ENCODE data around the gene EIF1. TPM values are rescaled to one million over a fixed set of nuclear protein-coding genes. Genes with fewer than 3 reads are reported as not detected.

Gene EIF1
- total and polyA plus RNA-seq, 2 of the 8 experiments (the other 6 are each of a cell fraction or from before 2014, with no cell fraction given) = 175 to 539 TPM

GRCh38 chr17:41717408-41718286 is 29.0 kb downstream of the EIF1 start:
- Histone ChIP-seq H3K4me3 (ENCODE audit: extremely low read depth in 1 of 4, insufficient read depth in 2 of 4, low read depth in 3 of 4, low read length in 4 of 4) (no peak overlapping the region), H3K36me3 (ENCODE audit: control insufficient read depth in 2 of 4, insufficient read depth in 4 of 4, low read length in 3 of 4) (no peaks in the 10 kb centered on the region), H4K8ac (ENCODE audit: extremely low read depth, insufficient read depth, low read length) (no peak overlapping the region), H4K91ac (replicated peaks; ENCODE audit: insufficient read length, low read length) (no peak overlapping the region), H3K14ac (ENCODE audit: insufficient read length) (no peak overlapping the region), H3K23ac (ENCODE audit: insufficient read length) (no peak overlapping the region), H2AFZ (ENCODE audit: low read length) (no peak overlapping the region), H3K27ac (ENCODE audit: low read depth, low read length) (no peak overlapping the region), H2BK15ac (ENCODE audit: low read length) (no peak overlapping the region), H2AK5ac (ENCODE audit: low read depth, low read length) (no peak overlapping the region), H2BK5ac (ENCODE audit: low read depth, low read length) (no peak overlapping the region), H2BK20ac (ENCODE audit: low read length) (no peak overlapping the region), H3K4me2 (ENCODE audit: insufficient read depth in 1 of 2, low read depth in 2 of 2, low read length in 2 of 2) (no peak overlapping the region), H2BK120ac (replicated peaks; ENCODE audit: low read depth, low read length) (no peak overlapping the region), H3K9me3 (ENCODE audit: insufficient read depth in 2 of 2, low read depth in 1 of 2, low read length in 1 of 2) (no peaks in the 10 kb centered on the region), H3K9ac (replicated peaks in 1 of 4; ENCODE audit: extremely low read depth in 1 of 4, low read depth in 3 of 4, low read length in 3 of 4) (no peak overlapping the region), H3K4me1 (replicated peaks in 1 of 4; ENCODE audit: control insufficient read depth in 3 of 4, insufficient read depth in 4 of 4, low read length in 3 of 4) (peaks cover 0 to 2% (median 0%) of the 10 kb centered on the region in 4 experiments; a peak in 2 of 7 replicates), H3K56ac (replicated peaks; ENCODE audit: insufficient read length, low read depth, low read length) (no peak overlapping the region), H2BK12ac (ENCODE audit: low read depth, low read length) (no peak overlapping the region), H4K20me1 (replicated peaks in 1 of 2; ENCODE audit: control insufficient read depth in 1 of 2, insufficient read depth in 2 of 2, low read length in 2 of 2) (peaks cover 0 to under 1% of the 10 kb centered on the region in 2 experiments), H3K4ac (replicated peaks; ENCODE audit: insufficient read length, low read depth, low read length) (no peak overlapping the region), H4K5ac (ENCODE audit: insufficient read length, low read depth, low read length) (no peak overlapping the region), H3K79me2 (ENCODE audit: control insufficient read depth in 1 of 2, insufficient read depth in 2 of 2, low read length in 2 of 2) (no peaks in the 10 kb centered on the region), H3K79me1 (ENCODE audit: low read depth, low read length) (no peaks in the 10 kb centered on the region), H3K27me3 (replicated peaks in 1 of 4; ENCODE audit: control insufficient read depth in 3 of 4, extremely low read depth in 1 of 4, insufficient read depth in 3 of 4, low read length in 3 of 4) (peaks cover 0 to 8% (median 3%) of the 10 kb centered on the region in 4 experiments; a peak in 5 of 7 replicates), H3K18ac (ENCODE audit: extremely low read depth, low read length) (no peak overlapping the region), H3K23me2 (ENCODE audit: low read depth, low read length) (no peaks in the 10 kb centered on the region)
- POLR2A ChIA-PET (ENCODE audit: partially characterized antibody) = interaction anchor here (1.0 to 22.1 kb wide), 4 partner anchors 10 to 25 kb away, joined by 4 to 378 read pairs (median 11); partner anchors contain the start of genes EIF1 and HAP1
- no peak for DNase-seq (ENCODE audit: low read depth in 1 of 2, low spot score in 2 of 2)
- TF ChIP-seq E2F6 (IDR thresholded peaks at IDR 0.05) = no peak
- TF ChIP-seq CREB1 (IDR thresholded peaks at IDR 0.05) = no peak
- TF ChIP-seq, protein P1, sequence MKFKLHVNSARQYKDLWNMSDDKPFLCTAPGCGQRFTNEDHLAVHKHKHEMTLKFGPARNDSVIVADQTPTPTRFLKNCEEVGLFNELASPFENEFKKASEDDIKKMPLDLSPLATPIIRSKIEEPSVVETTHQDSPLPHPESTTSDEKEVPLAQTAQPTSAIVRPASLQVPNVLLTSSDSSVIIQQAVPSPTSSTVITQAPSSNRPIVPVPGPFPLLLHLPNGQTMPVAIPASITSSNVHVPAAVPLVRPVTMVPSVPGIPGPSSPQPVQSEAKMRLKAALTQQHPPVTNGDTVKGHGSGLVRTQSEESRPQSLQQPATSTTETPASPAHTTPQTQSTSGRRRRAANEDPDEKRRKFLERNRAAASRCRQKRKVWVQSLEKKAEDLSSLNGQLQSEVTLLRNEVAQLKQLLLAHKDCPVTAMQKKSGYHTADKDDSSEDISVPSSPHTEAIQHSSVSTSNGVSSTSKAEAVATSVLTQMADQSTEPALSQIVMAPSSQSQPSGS (IDR thresholded peaks at IDR 0.05; ENCODE audit: low read length) = no peak
- TF ChIP-seq ZNF274 (IDR thresholded peaks at IDR 0.05; ENCODE audit: borderline replicate concordance, extremely low read depth, low read length) = no peak
- no peak for TF ChIP-seq JUND (IDR thresholded peaks at IDR 0.05; ENCODE audit: low read length)
- no peak for FAIRE-seq
- WGBS, 2 experiments (ENCODE audit: extremely low coverage in 1 of 2, insufficient coverage in 1 of 2, insufficient read length in 1 of 2, insufficient replicate concordance in 2 of 2, low coverage in 1 of 2, low lambda C conversion rate in 2 of 2, missing lambda C conversion rate in 1 of 2) = 91% methylated on average over 14 of the region's 15 CpGs; no CpG with 5 or more reads in 1 of the 2 experiments
- CTCF ChIA-PET (ENCODE audit: partially characterized antibody) = interaction anchor here (0.6 to 3.6 kb wide), 5 partner anchors 9 to 1943 kb away, joined by 4 to 20 read pairs (median 4); partner anchors contain the start of gene JUP
